ENCODE measurements around the gene MSGN1. TPM values are rescaled to one million over a fixed set of nuclear protein-coding genes. Genes with fewer than 3 reads are reported as not detected.

The MSGN1 gene
- total and polyA plus RNA-seq, 2 of the 4 experiments (the other 2 are of a cell fraction), result not detected

DNA sequence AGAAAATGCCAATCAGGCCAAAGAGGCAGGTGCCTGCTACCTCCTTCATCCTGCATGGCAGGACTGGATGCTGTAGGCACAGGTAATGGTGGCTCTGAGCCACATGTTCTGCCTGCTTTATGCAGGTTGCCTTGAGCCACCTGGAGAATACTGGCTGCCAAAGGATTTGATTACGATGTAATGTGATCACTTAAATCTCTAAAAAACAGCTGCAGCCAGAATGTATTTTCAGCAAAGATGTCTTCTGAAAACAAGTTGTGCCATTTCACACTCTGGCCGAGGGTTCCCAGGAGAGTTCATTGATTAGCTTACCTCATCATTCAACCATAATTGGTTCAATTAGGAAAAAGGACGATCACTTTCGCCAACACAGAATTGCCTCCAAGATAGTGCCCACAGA lies 17.9 kb upstream of the MSGN1 start:
- Histone ChIP-seq H4K20me1 (ENCODE audit: insufficient read depth, low read length) (no peaks in the 10 kb centered on the region), H3K9ac (ENCODE audit: low read depth, low read length) (no peak overlapping the region), H3K9me1 (ENCODE audit: insufficient read depth, low read length) (no peaks in the 10 kb centered on the region), H4K91ac (ENCODE audit: insufficient read depth, low read depth, low read length) (no peak overlapping the region), H3K18ac (ENCODE audit: low read depth, low read length) (no peak overlapping the region), H3K27me3 (ENCODE audit: control insufficient read depth, insufficient read depth, low read length) (peaks cover 19% of the 10 kb centered on the region), H3K9me3 (ENCODE audit: control insufficient read depth, insufficient read depth, low read length) (no peaks in the 10 kb centered on the region), H3K23ac (ENCODE audit: low read depth, low read length) (no peak overlapping the region), H2BK20ac (ENCODE audit: low read depth, low read length) (no peak overlapping the region), H2AFZ (replicated peaks; ENCODE audit: low read length, poor library complexity) (no peak overlapping the region), H3K36me3 (ENCODE audit: control insufficient read depth, insufficient read depth, low read length) (no peaks in the 10 kb centered on the region), H2AK5ac (ENCODE audit: low read depth, low read length) (no peak overlapping the region), H3K4me2 (ENCODE audit: low read depth, low read length) (no peak overlapping the region), H3K4me1 (ENCODE audit: control insufficient read depth, insufficient read depth, low read length) (0 out of 2 replicates have a peak, but pooled peaks cover 2% of the 10 kb centered on the region), H3K79me1 (ENCODE audit: low read depth in 1 of 2, low read length in 2 of 2) (no peaks in the 10 kb centered on the region), H3K27ac (ENCODE audit: insufficient read depth, low read length) (no peak overlapping the region), H2BK15ac (ENCODE audit: low read depth, low read length) (no peak overlapping the region), H3K4ac (ENCODE audit: low read depth, low read length) (no peak overlapping the region), H4K8ac (ENCODE audit: low read depth in 2 of 2, low read length in 2 of 2) (no peak overlapping the region), H2BK120ac (ENCODE audit: low read depth, low read length) (no peak overlapping the region), H3K14ac (replicated peaks; ENCODE audit: low read depth, low read length) (no peak overlapping the region), H2BK5ac (ENCODE audit: low read depth, low read length, poor library complexity, severe bottlenecking) (no peak overlapping the region), H3K4me3 (ENCODE audit: insufficient read depth, low read depth, low read length) (no peak overlapping the region), H4K5ac (ENCODE audit: low read depth, low read length) (no peak overlapping the region), H2AK9ac (replicated peaks; ENCODE audit: low read depth, low read length, poor library complexity) (no peak overlapping the region), H3K56ac (ENCODE audit: extremely low read depth, insufficient read depth, low read length) (no peak overlapping the region)
- dilution Hi-C loops (cut with HindIII; ENCODE audit: low sequenced_read_pairs, unreplicated experiment), result no loop called here
- POLR2A ChIA-PET (ENCODE audit: unreplicated experiment), result no interaction called here
- CTCF ChIA-PET, result no interaction called here
- intact Hi-C loops (cut with micrococcal nuclease), result no loop called here
- TF ChIP-seq FOS (IDR thresholded peaks at IDR 0.05; ENCODE audit: low read depth, low read length) (no peak), MAFK (IDR thresholded peaks at IDR 0.05; ENCODE audit: low read depth, low read length) (no peak), CHD1 (IDR thresholded peaks at IDR 0.05; ENCODE audit: low read depth, low read length) (no peak), RAD21 (IDR thresholded peaks at IDR 0.05; ENCODE audit: low read length) (no peak), CEBPB (IDR thresholded peaks at IDR 0.05; ENCODE audit: low read depth, low read length) (no peak), POLR2A (IDR thresholded peaks at IDR 0.05; ENCODE audit: low read depth, low read length) (no peak), NFE2L2 (IDR thresholded peaks at IDR 0.05; ENCODE audit: low read depth, low read length) (no peak), SMC3 (IDR thresholded peaks at IDR 0.05; ENCODE audit: low read depth, low read length) (no peak), MAZ (IDR thresholded peaks at IDR 0.05; ENCODE audit: borderline replicate concordance, low read depth, low read length) (no peak), MXI1 (IDR thresholded peaks at IDR 0.05; ENCODE audit: borderline replicate concordance, low read depth, low read length) (no peak), RFX5 (IDR thresholded peaks at IDR 0.05; ENCODE audit: low read depth, low read length) (no peak), BHLHE40 (IDR thresholded peaks at IDR 0.05; ENCODE audit: low read depth, low read length) (no peak), RCOR1 (IDR thresholded peaks at IDR 0.05; ENCODE audit: insufficient replicate concordance, low read length) (no peak)
- TF ChIP-seq, protein P1, sequence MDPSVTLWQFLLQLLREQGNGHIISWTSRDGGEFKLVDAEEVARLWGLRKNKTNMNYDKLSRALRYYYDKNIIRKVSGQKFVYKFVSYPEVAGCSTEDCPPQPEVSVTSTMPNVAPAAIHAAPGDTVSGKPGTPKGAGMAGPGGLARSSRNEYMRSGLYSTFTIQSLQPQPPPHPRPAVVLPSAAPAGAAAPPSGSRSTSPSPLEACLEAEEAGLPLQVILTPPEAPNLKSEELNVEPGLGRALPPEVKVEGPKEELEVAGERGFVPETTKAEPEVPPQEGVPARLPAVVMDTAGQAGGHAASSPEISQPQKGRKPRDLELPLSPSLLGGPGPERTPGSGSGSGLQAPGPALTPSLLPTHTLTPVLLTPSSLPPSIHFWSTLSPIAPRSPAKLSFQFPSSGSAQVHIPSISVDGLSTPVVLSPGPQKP (IDR thresholded peaks at IDR 0.05; ENCODE audit: borderline replicate concordance, low read depth, low read length), result no peak
- TF ChIP-seq, protein P2, sequence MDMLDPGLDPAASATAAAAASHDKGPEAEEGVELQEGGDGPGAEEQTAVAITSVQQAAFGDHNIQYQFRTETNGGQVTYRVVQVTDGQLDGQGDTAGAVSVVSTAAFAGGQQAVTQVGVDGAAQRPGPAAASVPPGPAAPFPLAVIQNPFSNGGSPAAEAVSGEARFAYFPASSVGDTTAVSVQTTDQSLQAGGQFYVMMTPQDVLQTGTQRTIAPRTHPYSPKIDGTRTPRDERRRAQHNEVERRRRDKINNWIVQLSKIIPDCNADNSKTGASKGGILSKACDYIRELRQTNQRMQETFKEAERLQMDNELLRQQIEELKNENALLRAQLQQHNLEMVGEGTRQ (IDR thresholded peaks at IDR 0.05; ENCODE audit: low read depth, low read length), result no peak
- TF ChIP-seq, protein P3, sequence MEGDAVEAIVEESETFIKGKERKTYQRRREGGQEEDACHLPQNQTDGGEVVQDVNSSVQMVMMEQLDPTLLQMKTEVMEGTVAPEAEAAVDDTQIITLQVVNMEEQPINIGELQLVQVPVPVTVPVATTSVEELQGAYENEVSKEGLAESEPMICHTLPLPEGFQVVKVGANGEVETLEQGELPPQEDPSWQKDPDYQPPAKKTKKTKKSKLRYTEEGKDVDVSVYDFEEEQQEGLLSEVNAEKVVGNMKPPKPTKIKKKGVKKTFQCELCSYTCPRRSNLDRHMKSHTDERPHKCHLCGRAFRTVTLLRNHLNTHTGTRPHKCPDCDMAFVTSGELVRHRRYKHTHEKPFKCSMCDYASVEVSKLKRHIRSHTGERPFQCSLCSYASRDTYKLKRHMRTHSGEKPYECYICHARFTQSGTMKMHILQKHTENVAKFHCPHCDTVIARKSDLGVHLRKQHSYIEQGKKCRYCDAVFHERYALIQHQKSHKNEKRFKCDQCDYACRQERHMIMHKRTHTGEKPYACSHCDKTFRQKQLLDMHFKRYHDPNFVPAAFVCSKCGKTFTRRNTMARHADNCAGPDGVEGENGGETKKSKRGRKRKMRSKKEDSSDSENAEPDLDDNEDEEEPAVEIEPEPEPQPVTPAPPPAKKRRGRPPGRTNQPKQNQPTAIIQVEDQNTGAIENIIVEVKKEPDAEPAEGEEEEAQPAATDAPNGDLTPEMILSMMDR (conservative IDR thresholded peaks at IDR 0.05; ENCODE audit: low read depth, low read length), result no peak
- BruUV-seq (replicated peaks), result no TSS peak
- in situ Hi-C loops (cut with MboI; ENCODE audit: low sequenced_read_pairs), result no loop called here
- no peak for ATAC-seq (ENCODE audit: low read depth)
- DNase-seq, result no peak
- WGBS, 2 experiments (ENCODE audit: extremely low coverage in 2 of 2, insufficient read length in 1 of 2), result 83% methylated on average over 1 of the region's 4 CpGs; no CpG with 5 or more reads in 1 of the 2 experiments
